HL-60 (cell line): ENCODE data around the gene COPS9.

Experiments used
- DNase-seq, 2 experiments: peaks; one replicate each; pipeline ENCODE4 v3.0.0-alpha.2; 2010 to 2020; ENCODE audit warnings: low read depth in 1 of 2, low spot score in 1 of 2
- H3K27ac ChIP-seq: fragments of 250-450 bp; sonication (Bioruptor Pico); replicated peaks from 2 replicates; pipeline ENCODE4 v1.5.1; 2020; ENCODE audit warnings: mild to moderate bottlenecking, moderate library complexity
- H3K27me3 ChIP-seq: fragments of 250-450 bp; sonication (Bioruptor Pico); 2 replicates; pipeline ENCODE4 v1.5.1; 2021; ENCODE audit warnings: mild to moderate bottlenecking, moderate library complexity; ENCODE audit not compliant: insufficient read depth, poor library complexity, severe bottlenecking
- H3K4me3 ChIP-seq: replicated peaks from 2 replicates; pipeline ENCODE4 v1.5.1; 2011; ENCODE audit warnings: mild to moderate bottlenecking, control low read depth, low read length; ENCODE audit not compliant: insufficient read depth
- GABPA ChIP-seq: IDR thresholded peaks from 2 replicates; pipeline ENCODE4 v1.6.1; 2012; ENCODE audit warnings: low read depth
- POLR2AphosphoS5 ChIP-seq: IDR thresholded peaks from 2 replicates; pipeline ENCODE4 v1.6.1; 2012; ENCODE audit warnings: low read depth
- REST ChIP-seq: IDR thresholded peaks from 2 replicates; pipeline ENCODE4 v1.6.1; 2012; ENCODE audit warnings: low read depth; ENCODE audit not compliant: insufficient replicate concordance
- SPI1 ChIP-seq: IDR thresholded peaks from 2 replicates; pipeline ENCODE4 v1.6.1; 2012; ENCODE audit warnings: low read depth, mild to moderate bottlenecking, borderline replicate concordance
- TF ChIP-seq, protein P1 (sequence below): IDR thresholded peaks from one replicate; pipeline ENCODE4 v1.5.1; 2011; ENCODE audit warnings: low read length, control low read depth, inconsistent platforms; ENCODE audit not compliant: insufficient read depth

COPS9 gene

DNA sequence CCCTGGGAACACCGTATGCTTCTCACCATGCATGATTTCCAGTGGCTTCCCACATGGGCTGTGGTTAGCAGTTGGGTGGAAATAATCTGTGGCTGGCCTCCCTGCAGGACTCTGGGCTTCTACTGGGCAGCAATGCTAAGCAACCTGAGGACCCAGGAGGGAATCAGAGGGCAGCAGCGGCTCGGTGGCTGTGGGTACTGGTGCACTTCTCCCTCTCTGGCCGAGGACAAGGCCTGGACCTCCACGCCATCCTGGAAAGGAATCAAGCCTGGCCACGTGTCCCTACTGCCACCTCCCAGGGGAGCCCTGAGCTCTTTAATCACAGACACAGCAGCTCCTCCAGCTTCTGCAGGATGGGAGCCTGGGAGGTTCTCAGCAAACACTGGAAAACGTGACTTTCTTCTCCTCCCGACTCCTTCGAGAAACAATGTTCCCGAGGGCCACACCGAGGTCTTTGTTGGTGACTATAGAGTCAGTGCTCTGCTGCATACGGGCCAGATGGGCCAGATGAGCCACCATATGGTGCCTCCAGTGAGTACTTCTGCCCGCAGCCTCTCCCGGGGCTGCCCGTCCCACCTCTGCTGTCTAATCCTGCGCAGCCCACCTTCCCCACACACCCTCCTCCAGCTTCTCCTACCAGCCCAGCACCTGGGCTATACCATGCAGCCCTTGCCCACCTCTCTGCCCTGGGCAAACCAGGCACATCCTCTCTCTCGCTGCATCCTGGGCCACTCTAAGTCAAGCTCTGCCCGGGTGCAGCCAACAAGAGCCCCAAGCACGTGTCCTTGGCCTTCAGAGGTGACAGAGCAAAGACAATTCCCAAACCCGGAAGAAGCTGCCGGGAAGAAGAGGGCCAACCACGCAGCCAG lies 47.1 kb upstream of the COPS9 start:
- peaks cover 6% of the 10 kb centered on the region for H3K27me3 ChIP-seq

DNA sequence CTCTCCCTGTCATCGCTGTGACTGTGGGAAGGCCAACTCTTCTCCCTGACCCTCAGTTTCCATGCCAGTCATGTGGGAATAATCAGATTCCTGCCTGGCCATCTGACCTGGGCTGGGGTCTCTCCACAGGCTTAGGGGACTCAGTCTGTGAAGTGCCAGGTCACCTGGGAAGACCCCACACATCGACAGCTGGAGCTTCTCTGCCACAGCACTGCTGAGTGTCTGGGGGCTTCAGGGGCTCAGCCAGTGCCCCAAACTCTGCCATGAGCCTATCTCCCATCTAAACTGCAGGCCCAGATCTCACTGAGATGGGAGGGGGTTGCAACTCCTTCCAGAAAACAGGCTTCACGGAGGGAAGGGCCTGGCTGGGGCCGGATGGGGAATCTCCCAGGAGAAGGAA lies 46.4 kb upstream of the COPS9 start:
- Histone ChIP-seq H3K27ac (no peak overlapping the region), H3K4me3 (no peak overlapping the region), H3K27me3 (peaks cover 6% of the 10 kb centered on the region)
- DNase-seq: no peak
- TF ChIP-seq, protein P1, sequence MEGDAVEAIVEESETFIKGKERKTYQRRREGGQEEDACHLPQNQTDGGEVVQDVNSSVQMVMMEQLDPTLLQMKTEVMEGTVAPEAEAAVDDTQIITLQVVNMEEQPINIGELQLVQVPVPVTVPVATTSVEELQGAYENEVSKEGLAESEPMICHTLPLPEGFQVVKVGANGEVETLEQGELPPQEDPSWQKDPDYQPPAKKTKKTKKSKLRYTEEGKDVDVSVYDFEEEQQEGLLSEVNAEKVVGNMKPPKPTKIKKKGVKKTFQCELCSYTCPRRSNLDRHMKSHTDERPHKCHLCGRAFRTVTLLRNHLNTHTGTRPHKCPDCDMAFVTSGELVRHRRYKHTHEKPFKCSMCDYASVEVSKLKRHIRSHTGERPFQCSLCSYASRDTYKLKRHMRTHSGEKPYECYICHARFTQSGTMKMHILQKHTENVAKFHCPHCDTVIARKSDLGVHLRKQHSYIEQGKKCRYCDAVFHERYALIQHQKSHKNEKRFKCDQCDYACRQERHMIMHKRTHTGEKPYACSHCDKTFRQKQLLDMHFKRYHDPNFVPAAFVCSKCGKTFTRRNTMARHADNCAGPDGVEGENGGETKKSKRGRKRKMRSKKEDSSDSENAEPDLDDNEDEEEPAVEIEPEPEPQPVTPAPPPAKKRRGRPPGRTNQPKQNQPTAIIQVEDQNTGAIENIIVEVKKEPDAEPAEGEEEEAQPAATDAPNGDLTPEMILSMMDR: no peak
- TF ChIP-seq REST (no peak), POLR2AphosphoS5 (no peak), GABPA (no peak), SPI1 (no peak)

More for the DNA sequence above, 47.1 kb upstream of the COPS9 start:
- H3K4me3 ChIP-seq: no peak overlapping the region
- DNase-seq: no peak
- H3K27ac ChIP-seq: no peak overlapping the region
- no peak for TF ChIP-seq SPI1

DNA sequence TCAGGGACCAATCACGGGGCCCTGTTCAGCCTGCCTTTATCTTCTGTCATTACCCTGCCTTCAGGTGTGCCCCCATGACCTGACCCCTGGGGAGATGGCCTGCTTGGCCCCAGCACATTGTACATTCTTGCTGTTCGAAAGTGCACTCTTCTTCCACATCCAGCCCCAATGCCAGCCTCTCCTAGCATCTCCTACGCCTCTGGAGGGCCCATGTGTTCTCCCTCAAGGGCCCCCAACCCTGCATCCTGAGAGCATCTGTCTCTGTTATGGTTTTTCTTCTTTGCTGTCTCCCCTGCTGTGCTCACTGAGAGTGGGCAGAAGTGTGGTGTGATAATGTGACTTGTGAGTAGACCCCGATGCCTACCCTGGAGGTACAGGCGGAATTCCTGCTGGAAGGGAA lies 45.9 kb upstream of the COPS9 start:
- no peak for DNase-seq
- TF ChIP-seq, protein P1: no peak
- TF ChIP-seq REST (no peak), POLR2AphosphoS5 (no peak), GABPA (no peak), SPI1 (no peak)
- Histone ChIP-seq H3K4me3 (no peak overlapping the region), H3K27me3 (peaks cover 6% of the 10 kb centered on the region), H3K27ac (no peak overlapping the region)

- H3K4me3 ChIP-seq: no peak overlapping the region
- H3K27me3 ChIP-seq: peaks cover 6% of the 10 kb centered on the region
- no peak for TF ChIP-seq GABPA
- TF ChIP-seq, protein P1: no peak
- TF ChIP-seq POLR2AphosphoS5: no peak
- TF ChIP-seq SPI1: no peak
- no peak for TF ChIP-seq REST
- no peak for DNase-seq
- no peak overlapping the region for H3K27ac ChIP-seq
Observed at GRCh38 chr2:240179941-240180666, 44.0 kb upstream of the COPS9 start.
